SK-N-SH (cell line): ENCODE data around the gene SAMD4A. TPM values are rescaled to one million over a fixed set of nuclear protein-coding genes. Genes with fewer than 3 reads are reported as not detected.

ENCODE experiments used
- CTCF ChIP-seq: fragments of 200-600 bp; sonication (generic); IDR thresholded peaks from 2 replicates; pipeline ENCODE4 v1.6.1; 2017; ENCODE audit warnings: antibody characterized with exemption, mild to moderate bottlenecking, moderate library complexity
- ELF1 ChIP-seq: IDR thresholded peaks from 2 replicates; pipeline ENCODE4 v1.4.0; 2012
- FOXJ3 ChIP-seq: sonication (generic); formaldehyde crosslinking; IDR thresholded peaks from 2 replicates; pipeline ENCODE4 v1.5.1; 2020; ENCODE audit warnings: mild to moderate bottlenecking, missing genetic modification reagents
- FOXM1 ChIP-seq: IDR thresholded peaks from 2 replicates; pipeline ENCODE4 v1.4.0; 2012; ENCODE audit warnings: low read depth, mild to moderate bottlenecking
- NRF1 ChIP-seq: IDR thresholded peaks from 2 replicates; pipeline ENCODE4 v1.6.1; 2012; ENCODE audit warnings: low read depth, mild to moderate bottlenecking, low read length
- POLR2AphosphoS5 ChIP-seq: IDR thresholded peaks from 2 replicates; pipeline ENCODE4 v1.6.1; 2012; ENCODE audit warnings: low read depth, low read length
- SIN3A ChIP-seq: IDR thresholded peaks from 2 replicates; pipeline ENCODE4 v1.6.1; 2012; ENCODE audit warnings: low read depth, mild to moderate bottlenecking, low read length, moderate library complexity, borderline replicate concordance
- SMC3 ChIP-seq: IDR thresholded peaks from 2 replicates; pipeline ENCODE4 v1.6.1; 2012; ENCODE audit warnings: low read depth, low read length, improper control_type of control experiment
- TEAD4 ChIP-seq: IDR thresholded peaks from 2 replicates; pipeline ENCODE4 v1.4.0; 2012; ENCODE audit warnings: mild to moderate bottlenecking, borderline replicate concordance; ENCODE audit not compliant: insufficient read depth
- polyA plus RNA-seq, 3 experiments: library from polyadenylated mRNA; depleted of rRNA; stranded (reverse); fragments of >200 nt; gene quantifications; 2 replicates each; pipeline ENCODE4 v1.2.3, GENCODE V29; 2012
- TF ChIP-seq, protein P1 (sequence below): fragments of 150-350 bp; IDR thresholded peaks from 2 replicates; pipeline ENCODE4 v1.6.1; 2016; ENCODE audit warnings: mild to moderate bottlenecking, low read depth, low read length
- TF ChIP-seq, protein P2 (sequence below): IDR thresholded peaks from 2 replicates; pipeline ENCODE4 v1.6.1; 2012; ENCODE audit warnings: mild to moderate bottlenecking, low read depth, low read length, moderate library complexity
- TF ChIP-seq, protein P3 (sequence below): IDR thresholded peaks from 2 replicates; pipeline ENCODE4 v1.4.0; 2012; ENCODE audit warnings: low read depth, borderline replicate concordance

The SAMD4A gene
- polyA plus RNA-seq, 1 of the 3 experiments (the other 2 are of a cell fraction): 5.0 TPM

DNA sequence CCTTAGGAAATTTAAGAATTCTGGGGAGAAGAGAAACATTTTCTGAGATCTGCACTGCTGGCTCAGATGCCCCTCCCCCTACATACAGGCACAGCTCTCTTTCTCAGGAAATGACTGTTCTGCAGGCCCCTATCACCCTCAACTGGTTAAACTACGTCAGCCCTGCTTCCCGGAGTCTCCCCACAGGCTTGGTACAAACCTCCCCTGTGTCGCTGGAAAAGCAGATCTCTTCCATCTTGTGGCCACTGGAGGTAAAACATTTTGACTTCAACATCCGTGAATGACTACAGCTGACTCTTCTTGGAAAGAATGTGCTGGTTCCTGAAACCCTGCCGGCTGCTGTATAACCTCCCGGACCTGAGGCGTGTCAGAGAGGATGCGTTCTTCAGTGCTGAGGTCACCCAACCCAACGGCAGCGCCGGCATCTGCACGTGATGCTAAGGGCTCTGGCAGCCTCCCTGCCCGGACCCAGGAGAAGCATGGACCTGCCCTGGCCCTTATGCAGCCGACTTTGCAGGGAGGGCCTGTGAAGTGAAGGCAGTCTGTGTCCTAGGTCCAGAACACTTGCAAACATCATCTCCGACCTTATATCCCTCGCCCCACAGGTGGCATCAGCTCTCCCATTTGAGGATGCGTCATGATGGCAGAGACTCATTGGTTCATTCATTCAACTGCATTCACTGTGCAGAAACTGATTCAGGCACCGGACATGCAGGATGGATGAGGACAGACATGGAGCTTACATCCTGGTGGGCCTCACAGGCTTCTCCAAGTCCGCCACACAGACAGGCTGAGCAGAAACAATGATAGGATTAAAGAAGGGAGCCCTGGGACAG lies 206.5 kb downstream of the SAMD4A start (continued):
- TF ChIP-seq CTCF (peak; percentile 73), NRF1 (no peak), SMC3 (peak; percentile 84), ELF1 (peak; percentile 66), POLR2AphosphoS5 (peak; percentile 67; the same call in 1 of the 2 replicates), SIN3A (peak; percentile 93; the same call in 1 of the 2 replicates), FOXM1 (peak; percentile 87; the same call in 1 of the 2 replicates), TEAD4 (peak; percentile 96), FOXJ3 (CRISPR knock-in tag) (no peak)
- TF ChIP-seq, protein P1, sequence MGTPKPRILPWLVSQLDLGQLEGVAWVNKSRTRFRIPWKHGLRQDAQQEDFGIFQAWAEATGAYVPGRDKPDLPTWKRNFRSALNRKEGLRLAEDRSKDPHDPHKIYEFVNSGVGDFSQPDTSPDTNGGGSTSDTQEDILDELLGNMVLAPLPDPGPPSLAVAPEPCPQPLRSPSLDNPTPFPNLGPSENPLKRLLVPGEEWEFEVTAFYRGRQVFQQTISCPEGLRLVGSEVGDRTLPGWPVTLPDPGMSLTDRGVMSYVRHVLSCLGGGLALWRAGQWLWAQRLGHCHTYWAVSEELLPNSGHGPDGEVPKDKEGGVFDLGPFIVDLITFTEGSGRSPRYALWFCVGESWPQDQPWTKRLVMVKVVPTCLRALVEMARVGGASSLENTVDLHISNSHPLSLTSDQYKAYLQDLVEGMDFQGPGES: no peak
- TF ChIP-seq, protein P2, sequence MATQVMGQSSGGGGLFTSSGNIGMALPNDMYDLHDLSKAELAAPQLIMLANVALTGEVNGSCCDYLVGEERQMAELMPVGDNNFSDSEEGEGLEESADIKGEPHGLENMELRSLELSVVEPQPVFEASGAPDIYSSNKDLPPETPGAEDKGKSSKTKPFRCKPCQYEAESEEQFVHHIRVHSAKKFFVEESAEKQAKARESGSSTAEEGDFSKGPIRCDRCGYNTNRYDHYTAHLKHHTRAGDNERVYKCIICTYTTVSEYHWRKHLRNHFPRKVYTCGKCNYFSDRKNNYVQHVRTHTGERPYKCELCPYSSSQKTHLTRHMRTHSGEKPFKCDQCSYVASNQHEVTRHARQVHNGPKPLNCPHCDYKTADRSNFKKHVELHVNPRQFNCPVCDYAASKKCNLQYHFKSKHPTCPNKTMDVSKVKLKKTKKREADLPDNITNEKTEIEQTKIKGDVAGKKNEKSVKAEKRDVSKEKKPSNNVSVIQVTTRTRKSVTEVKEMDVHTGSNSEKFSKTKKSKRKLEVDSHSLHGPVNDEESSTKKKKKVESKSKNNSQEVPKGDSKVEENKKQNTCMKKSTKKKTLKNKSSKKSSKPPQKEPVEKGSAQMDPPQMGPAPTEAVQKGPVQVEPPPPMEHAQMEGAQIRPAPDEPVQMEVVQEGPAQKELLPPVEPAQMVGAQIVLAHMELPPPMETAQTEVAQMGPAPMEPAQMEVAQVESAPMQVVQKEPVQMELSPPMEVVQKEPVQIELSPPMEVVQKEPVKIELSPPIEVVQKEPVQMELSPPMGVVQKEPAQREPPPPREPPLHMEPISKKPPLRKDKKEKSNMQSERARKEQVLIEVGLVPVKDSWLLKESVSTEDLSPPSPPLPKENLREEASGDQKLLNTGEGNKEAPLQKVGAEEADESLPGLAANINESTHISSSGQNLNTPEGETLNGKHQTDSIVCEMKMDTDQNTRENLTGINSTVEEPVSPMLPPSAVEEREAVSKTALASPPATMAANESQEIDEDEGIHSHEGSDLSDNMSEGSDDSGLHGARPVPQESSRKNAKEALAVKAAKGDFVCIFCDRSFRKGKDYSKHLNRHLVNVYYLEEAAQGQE: no peak
- TF ChIP-seq, protein P3, sequence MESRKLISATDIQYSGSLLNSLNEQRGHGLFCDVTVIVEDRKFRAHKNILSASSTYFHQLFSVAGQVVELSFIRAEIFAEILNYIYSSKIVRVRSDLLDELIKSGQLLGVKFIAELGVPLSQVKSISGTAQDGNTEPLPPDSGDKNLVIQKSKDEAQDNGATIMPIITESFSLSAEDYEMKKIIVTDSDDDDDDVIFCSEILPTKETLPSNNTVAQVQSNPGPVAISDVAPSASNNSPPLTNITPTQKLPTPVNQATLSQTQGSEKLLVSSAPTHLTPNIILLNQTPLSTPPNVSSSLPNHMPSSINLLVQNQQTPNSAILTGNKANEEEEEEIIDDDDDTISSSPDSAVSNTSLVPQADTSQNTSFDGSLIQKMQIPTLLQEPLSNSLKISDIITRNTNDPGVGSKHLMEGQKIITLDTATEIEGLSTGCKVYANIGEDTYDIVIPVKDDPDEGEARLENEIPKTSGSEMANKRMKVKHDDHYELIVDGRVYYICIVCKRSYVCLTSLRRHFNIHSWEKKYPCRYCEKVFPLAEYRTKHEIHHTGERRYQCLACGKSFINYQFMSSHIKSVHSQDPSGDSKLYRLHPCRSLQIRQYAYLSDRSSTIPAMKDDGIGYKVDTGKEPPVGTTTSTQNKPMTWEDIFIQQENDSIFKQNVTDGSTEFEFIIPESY: peak; percentile 68; the same call in 1 of the 2 replicates
- TF ChIP-seq, all 33 proteins: peak for 24
